NCI-H128 (cell line): ENCODE results near the gene GRK3.
"Not testable (repeated sequence)": the region's sequence is repeated elsewhere in the genome, so short reads cannot be mapped to it uniquely, and the experiment has no call there.

Experiments
- DNase-seq: peaks from one replicate; lab custom pipeline; 2025; ENCODE audit not compliant: unreplicated experiment; lab: John Stamatoyannopoulos, UW

The GRK3 gene

DNA sequence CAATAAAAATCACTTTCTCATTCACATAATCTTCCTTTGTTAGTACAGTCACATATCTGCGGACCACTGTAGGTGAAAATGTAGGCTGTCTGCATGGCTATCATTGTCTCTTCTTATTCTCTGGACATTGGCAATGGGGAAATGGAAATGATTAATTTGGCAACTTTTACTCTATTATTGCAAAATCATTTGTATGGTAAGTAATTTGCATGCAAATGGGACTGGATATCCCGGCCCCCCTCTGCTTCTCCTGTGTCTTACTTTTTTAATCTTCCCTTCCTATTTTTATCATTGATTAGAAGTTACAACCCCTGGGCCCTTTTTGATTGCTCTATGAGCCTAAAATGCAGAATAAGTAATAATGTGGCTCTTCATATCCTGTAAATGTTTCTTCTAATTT lies 6.0 kb downstream of the GRK3 start:
- no peak for DNase-seq

DNA sequence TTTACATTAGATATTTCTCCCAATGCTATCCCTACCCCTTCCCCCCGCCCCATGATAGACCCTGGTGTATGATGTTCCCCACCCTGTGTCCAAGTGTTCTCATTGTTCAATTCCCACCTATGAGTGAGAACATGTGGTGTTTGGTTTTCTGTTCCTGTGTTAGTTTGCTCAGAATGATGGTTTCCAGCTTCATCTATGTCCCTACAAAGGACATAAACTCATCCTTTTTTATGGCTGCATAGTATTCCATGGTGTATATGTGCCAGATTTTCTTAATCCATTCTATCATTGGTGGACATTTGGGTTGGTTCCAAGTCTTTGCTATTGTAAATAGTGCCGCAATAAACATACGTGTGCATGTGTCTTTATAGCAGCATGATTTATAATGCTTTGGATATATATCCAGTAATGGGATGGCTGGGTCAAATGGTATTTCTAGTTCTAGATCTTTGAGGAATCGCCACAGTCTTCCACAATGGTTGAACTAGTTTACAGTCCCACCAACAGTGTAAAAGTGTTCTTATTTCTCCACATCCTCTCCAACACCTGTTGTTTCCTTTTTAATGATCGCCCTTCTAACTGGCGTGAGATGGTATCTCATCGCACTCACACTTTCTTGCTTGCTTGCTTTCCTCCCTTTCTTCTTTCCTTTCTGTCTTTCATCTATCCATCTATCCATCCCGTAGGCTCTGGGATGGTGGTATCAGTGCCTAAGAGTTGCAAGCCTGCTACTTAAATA lies 7.7 kb downstream of the GRK3 start:
- not testable (repeated sequence) for DNase-seq

DNA sequence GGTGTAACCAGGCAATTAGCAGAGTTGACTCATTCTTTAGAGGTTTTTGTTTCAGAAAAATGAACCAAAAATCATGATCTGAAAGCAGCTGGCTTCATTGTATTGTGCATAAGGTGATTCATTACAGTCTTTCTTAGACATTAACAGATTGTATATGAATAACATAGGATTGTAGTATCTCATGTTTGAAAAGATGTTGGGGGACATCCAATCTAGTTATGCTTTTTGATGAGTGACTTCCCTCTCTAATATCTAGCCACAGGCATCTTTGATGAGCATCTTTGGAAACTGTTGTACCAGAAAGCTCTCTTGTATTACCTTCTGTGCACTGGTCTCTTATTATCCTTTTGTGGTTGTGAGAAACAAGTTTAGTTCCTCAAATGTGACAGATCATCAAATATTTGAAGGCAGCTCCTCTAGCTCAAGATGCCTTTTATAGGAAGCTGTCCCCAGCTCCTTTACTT lies 8.3 kb downstream of the GRK3 start:
- no peak for DNase-seq

- DNase-seq = no peak
Measured at GRCh38 chr22:25573841-25574240, 9.4 kb downstream of the GRK3 start.

DNA sequence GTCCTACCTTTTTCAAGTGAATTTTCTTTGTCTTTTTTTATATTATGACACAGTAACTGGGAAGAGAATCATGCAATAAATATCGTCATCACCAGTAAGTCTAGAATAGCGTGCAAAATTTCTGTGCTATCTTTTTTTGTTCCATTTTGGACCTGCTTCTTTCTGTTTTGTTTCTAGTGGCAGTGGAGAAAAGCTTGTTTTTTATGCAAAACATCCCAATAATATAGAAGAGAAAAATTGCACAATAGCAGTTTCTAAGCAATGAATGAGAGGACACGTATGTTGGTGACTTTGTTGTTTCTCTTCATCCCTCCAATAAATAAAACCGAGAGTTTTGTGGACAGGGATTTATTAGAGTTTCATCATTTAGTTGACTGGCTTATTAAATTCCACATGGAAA lies 10.3 kb downstream of the GRK3 start:
- DNase-seq = no peak

- DNase-seq = not testable (repeated sequence)
Measured at GRCh38 chr22:25575674-25576392, 11.4 kb downstream of the GRK3 start.

DNA sequence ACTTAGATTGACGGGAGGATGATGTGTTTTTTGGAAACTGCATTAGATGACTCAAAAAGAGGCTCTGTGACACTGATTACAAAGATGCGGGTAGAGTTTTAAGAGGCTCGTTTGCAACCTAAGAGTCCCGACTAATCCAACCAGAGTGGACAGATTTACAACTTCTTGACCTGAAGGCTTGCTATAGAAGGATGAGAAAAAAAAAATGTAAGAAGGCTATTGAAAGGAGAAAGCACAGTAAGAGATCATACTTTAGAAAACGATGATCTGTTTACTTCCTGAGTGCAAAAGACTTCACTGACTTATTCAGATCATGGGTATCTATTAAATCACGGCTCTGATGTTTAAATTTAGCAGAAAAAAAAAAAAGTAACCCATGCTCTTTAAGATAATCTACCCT lies 17.0 kb downstream of the GRK3 start:
- not testable (repeated sequence) for DNase-seq

DNA sequence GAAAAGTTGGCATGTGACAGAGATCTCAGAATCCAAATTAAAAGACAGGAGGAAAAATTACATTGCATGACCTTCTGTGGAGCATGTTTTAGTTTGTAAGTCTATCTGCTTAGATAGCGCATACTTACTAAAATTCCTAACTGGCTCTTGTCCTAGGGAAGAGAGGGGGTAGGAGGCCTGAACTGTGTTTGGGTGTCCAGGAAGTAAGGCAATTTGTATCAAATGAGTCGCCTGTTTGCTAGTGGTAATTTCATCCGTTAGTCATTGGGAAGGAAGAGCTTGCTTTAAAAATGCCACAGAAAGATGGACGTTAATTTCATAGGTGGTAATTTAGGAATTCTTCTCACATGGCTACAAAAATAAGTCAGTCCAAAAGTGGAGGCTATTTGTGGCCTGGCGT lies 18.5 kb downstream of the GRK3 start:
- no peak for DNase-seq

DNA sequence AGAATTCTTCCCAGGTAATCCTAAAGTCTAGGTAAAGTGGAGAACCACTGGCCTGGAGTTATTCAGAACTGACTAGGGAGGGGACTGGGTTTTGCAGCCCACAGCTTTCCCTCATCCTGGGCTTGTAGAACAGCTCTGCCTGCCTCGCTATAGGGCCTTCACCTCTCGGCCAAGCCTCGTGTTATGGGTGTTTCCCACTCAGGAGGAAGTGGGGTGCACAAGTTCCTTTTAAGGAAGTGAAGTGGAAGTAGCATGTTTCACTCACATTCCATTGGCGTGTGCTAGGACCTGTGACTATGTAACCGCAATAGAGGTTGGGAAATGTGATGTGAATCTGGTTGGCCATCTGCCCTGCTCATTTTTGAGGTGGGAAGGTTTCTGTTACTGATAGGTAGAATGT lies 20.5 kb downstream of the GRK3 start:
- not testable (repeated sequence) for DNase-seq

GRCh38 chr22:25589664-25590063 lies 25.2 kb downstream of the GRK3 start:
- not testable (repeated sequence) for DNase-seq

DNA sequence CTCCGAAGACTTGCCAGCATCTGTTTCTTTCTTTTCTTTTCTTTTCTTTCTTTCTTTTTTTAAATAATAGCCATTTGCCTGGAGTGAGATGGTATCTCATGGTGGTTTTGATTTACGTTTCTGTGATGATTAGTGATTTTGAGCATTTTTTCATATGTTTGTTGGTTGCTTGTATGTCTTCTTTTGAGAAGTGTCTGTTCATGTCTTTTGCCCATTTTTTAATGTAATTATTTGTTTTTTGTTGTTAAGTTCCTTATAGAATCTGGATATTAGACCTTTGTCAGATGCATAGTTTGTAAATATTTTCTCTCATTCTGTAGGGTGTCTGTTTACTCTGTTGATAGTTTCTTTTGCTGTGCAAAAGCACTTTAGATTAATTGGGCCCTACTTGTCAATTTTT lies 28.8 kb downstream of the GRK3 start:
- not testable (repeated sequence) for DNase-seq

- DNase-seq = no peak
Measured at GRCh38 chr22:25598609-25599008, 34.1 kb downstream of the GRK3 start.

DNA sequence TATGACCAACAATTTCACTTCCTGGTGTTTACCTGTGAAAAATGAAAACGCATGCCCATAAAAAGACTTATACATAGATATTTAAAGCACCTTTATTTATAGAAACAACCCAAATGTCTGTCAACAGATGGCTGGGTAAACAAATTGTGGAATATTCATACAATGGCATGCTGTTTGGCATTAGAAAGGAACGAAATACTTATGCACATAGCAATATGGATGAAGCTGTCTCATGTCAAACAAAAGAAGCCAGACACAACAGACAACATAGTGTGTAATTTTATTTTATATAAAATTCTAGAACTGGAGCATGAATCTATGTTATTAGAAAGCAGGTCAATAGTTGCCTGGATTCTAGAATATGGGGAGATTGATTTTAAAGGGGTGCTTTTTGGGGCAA lies 38.0 kb downstream of the GRK3 start:
- no peak for DNase-seq

- DNase-seq = no peak
Measured at GRCh38 chr22:25602916-25603315, 38.4 kb downstream of the GRK3 start.

DNA sequence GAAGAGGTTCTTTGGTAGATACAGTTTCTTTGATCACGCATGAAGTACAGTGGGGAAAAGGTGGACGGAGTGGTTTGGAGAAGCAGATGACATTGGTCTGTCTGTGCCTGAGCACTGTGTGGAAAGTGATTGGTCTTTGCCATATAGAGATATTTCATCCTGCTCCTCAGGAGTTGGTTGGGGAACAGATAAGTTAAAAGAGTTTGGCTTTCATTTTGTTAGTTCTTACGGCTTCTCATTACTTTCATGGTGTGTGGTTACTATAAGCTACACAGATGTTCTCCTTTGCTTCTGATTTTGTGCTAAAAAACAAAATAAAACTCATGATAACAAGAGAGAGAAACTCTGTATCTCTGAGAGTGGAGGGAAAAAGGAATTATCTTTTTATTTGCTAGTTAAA lies 40.7 kb downstream of the GRK3 start:
- DNase-seq = not testable (repeated sequence)

DNA sequence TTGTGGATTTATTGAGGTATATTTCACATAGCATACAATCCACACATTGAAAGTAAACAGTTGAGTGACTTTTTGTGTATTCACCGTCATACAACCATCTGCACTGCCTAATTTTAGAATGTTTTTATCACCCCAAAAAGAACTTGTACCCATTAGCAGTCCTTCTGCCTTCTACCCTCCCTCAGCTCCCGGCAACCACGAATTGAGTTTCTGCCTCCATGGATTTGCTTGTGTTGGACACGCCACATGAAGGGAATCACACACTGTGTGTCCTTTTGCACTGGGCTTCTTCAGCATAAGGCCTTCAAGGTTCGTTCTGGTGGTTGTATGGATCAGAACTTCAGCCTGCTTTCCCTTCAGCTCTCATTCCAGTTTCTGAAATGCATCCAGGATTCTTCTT lies 41.1 kb downstream of the GRK3 start:
- not testable (repeated sequence) for DNase-seq

DNA sequence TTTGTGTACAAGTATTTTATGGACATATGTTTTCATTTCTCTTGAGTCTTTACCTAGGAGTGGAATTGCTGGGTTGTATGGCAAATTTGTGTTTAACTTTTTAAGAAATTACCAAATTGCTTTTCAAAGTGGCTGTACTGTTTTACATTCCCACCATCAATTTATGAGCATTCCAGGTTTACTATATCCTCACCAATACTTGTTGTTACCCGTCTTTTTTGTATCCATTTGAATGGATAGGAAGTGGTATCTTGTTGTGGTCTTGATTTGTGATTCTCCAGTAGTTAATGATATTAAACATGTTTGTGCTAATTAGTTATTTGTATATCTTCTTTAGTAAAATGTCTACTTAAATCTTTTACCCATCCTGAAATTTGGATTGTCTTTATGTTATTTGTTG lies 46.8 kb downstream of the GRK3 start:
- not testable (repeated sequence) for DNase-seq

DNA sequence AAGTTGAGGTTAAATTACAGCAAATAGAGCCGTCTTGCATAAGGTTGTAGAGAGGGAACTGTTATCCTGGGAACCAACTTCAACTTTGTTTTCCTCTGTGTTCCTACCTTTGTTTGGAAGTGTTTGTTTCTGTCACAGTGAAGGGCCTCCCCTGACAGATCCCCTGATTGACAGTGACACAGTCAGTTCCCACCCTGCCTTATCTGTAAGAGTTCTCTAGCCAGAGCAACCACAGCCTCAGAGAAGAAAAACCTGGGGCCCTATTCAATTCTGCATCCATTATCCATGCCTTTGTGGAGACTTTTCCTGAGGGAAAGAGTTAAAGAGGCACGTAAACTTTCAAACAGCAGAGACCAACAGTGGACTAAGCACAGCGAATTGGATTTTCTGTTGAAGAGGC lies 48.7 kb downstream of the GRK3 start:
- DNase-seq = not testable (repeated sequence)

DNA sequence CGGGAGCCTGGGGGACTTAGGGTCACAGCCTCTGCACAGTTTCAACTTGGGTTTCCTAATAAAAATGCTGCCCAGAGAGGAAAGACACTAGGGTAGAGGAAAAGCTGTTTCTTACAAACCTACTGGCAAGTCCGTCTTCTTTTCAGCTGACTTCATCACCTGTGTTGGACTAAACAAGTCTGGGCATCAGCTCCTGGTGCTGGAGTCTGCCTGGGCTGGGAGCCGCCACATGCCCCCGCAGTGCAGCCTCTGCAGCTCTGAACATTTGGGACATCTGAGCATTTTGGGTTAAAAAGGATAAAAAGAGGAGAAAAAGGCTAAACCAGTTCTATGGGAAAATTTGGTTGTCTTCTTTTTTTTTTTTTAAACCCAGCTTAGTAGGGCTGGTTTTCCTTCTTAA lies 49.1 kb downstream of the GRK3 start:
- DNase-seq = not testable (repeated sequence)

DNA sequence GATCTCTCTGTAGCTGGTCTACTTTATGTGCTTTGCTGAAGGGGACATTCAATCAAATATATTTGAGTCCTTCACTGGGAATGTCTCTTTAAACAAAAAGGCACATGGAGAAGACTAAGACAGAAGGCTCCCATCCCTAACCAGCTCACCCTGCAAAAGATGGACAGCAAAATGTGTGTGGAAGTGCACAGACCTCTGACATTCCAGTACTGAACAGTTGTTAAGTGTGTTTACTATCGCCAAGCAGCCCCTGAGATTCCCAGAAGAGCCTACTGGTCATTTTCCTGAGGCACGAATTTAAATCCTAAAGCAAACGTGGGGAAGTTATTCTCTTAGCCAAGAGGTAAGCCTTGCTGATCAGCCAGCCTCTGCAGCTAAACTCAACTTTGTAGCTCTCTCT lies 50.3 kb downstream of the GRK3 start:
- DNase-seq = not testable (repeated sequence)

DNA sequence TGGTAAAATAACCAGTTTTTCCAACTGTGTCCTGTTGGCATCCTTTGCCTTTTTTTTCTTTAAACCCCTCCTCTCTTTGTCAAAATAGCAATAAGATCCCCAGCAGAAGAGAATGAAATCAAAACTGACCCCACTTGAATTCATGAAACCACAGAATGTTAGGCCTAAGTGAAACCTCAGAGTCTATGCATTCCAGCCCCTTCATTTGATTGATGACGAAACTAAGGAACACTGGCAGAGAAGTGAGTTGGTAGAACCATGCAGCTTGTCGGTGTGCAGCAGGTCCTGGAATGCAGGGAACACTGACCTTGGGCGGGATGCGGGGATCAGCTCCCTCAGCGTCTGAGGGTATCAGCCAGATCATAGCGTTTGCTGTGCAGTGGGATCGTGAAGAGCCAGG lies 57.5 kb downstream of the GRK3 start:
- DNase-seq = no peak

DNA sequence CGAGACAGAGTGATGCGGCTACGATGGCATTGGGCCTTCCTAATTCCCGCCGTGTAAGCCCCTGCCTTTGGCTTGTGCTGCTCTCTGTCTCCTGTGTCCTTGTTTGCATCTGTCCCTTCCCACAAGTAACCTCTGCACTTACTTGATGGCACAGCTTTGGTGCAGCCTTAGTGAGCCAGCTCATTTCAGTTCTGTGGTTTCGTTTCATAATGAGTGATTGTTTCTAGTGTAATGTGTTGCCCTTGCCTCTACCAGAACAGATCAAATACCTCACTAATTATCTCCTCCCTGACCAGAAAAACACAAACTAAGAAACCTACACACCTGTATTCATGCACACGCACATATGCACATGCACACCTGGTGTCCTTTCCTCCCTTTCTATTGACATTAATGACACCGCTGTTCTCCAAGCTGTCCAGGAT lies 58.8 kb downstream of the GRK3 start:
- no peak for DNase-seq
